HG03442 (cell line): Measurements from ENCODE around the gene EPN3.

Experiments used
- ATAC-seq: cut with Tn5 transposase; IDR thresholded peaks from one replicate; pipeline ENCODE4 v1.9.1; 2021; ENCODE audit warnings: mild to moderate bottlenecking, moderate library complexity; ENCODE audit not compliant: unreplicated experiment

Gene EPN3

GRCh38 chr17:50532452-50533024 is at the start of gene EPN3:
Gene EPN3 (plus strand): TSS chr17:50532735. CDS start chr17:50536557, 3,822 bp downstream.
- no peak for ATAC-seq

GRCh38 chr17:50483266-50483665 is 49.3 kb upstream of the EPN3 start:
- ATAC-seq: no peak

GRCh38 chr17:50484386-50485155 is 48.0 kb upstream of the EPN3 start:
- no peak for ATAC-seq

- ATAC-seq: no peak
These were observed 45.1 kb upstream of the EPN3 start for GRCh38 chr17:50487213-50488096.

GRCh38 chr17:50488880-50489279 is 43.7 kb upstream of the EPN3 start:
- ATAC-seq: no peak

GRCh38 chr17:50491505-50491904 is 41.0 kb upstream of the EPN3 start:
- ATAC-seq: no peak

GRCh38 chr17:50492214-50492613 is 40.3 kb upstream of the EPN3 start:
- no peak for ATAC-seq

GRCh38 chr17:50493744-50494143 is 38.8 kb upstream of the EPN3 start:
- no peak for ATAC-seq

GRCh38 chr17:50495217-50495823 is 37.2 kb upstream of the EPN3 start:
- no peak for ATAC-seq

- ATAC-seq: no peak
These were observed 36.6 kb upstream of the EPN3 start for GRCh38 chr17:50495918-50496317.

- no peak for ATAC-seq
These were observed 34.3 kb upstream of the EPN3 start for GRCh38 chr17:50498021-50498874.

GRCh38 chr17:50499270-50499669 is 33.3 kb upstream of the EPN3 start:
- ATAC-seq: no peak

GRCh38 chr17:50499721-50500120 is 32.8 kb upstream of the EPN3 start:
- ATAC-seq: no peak

- ATAC-seq: no peak
These were observed 31.5 kb upstream of the EPN3 start for GRCh38 chr17:50501054-50501453.

GRCh38 chr17:50502301-50502990 is 30.1 kb upstream of the EPN3 start:
- ATAC-seq: no peak

GRCh38 chr17:50505591-50506130 is 26.9 kb upstream of the EPN3 start:
- no peak for ATAC-seq

GRCh38 chr17:50506298-50506697 is 26.2 kb upstream of the EPN3 start:
- ATAC-seq: no peak

- ATAC-seq: peak; percentile 47
These were observed 24.5 kb upstream of the EPN3 start, which contains the start of gene MYCBPAP for GRCh38 chr17:50507871-50508572. Gene MYCBPAP (plus strand): TSS chr17:50508439. CDS start chr17:50508675, 236 bp downstream.
